ENCODE measurements around the gene GRM6.

GRM6 gene

DNA sequence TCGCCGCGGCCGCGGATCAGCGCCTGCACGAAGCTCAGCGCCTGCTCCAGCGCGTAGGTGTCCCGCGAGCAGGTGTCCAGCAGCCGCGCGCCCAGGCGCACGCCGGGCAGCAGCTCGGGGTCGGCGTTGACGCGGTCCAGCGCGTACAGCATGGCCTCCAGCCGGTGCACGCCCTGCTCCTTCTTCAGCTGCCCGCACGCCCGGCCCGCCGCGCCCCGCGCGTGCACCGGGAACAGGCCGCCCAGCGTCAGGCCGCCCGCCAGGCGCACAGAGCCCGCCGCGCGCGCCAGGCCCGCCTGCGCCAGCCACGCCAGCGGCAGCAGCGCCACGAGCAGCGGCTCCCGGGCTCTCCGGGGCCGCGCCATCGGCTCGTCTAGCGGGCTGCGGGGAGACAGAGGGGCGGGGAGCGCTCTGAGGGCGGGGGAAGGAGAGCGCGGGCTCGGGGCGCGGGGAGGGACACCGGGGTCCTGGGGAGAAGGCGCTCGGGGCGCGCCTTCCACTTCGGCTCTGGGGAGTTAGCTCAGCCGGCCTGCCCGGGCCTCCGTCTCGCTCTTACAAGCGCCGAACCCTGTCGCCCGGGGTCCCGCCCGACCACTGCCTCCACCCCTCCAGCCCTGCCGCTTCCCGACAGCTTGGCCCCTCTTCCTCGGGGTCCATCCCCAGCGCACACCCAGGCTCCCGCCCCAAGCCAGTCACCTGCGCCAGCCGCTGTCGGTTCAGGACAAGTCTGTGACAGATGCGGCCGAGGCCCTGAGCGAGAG lies at the start of gene GRM6:
TSS of gene GRM6 (minus strand) at position 741 of the 761 bp plus-strand sequence. CDS start at position 365, 376 bp downstream.
- DNase-seq: no peak

DNA sequence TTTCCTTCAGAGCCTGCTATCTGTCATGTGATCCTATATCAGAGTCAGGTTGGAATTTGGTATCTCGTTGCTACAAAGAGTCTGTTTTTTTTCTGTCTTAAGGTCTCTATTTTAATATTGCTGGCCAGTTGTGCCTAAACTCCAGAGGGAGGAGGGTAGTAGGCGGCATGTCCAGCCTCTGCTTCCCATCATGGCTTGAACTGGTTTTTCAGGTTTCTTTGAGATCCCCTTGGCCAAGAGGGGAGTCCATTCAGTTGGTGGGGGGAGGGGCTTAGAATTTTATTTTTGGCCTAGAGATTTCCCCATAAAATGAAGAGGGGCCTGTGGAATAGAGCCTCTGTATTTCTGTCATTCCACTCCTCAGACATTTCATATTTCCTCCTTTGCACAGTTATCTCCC lies 49.6 kb upstream of the GRM6 start:
- no peak for DNase-seq

DNA sequence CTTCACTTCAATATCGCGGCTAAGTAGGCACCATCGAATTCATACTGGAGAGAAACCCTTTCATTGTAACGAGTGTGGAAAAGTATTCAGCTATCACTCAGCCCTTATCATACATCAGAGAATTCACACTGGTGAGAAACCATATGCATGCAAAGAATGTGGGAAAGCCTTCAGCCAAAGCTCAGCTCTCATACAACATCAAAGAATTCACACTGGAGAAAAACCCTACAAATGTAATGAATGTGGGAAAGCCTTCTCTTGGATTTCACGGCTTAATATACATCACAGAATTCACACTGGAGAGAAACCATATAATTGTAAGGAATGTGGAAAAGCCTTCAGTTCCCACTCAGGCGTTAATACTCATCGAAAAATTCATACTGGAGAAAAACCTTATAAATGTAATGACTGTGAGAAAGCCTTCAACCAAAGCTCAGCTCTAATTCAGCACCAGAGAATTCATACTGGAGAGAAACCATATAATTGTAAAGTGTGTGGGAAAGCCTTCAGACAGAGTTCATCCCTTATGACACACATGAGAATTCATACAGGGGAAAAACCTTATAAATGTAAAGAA lies 38.0 kb upstream of the GRM6 start:
- no peak for DNase-seq

DNA sequence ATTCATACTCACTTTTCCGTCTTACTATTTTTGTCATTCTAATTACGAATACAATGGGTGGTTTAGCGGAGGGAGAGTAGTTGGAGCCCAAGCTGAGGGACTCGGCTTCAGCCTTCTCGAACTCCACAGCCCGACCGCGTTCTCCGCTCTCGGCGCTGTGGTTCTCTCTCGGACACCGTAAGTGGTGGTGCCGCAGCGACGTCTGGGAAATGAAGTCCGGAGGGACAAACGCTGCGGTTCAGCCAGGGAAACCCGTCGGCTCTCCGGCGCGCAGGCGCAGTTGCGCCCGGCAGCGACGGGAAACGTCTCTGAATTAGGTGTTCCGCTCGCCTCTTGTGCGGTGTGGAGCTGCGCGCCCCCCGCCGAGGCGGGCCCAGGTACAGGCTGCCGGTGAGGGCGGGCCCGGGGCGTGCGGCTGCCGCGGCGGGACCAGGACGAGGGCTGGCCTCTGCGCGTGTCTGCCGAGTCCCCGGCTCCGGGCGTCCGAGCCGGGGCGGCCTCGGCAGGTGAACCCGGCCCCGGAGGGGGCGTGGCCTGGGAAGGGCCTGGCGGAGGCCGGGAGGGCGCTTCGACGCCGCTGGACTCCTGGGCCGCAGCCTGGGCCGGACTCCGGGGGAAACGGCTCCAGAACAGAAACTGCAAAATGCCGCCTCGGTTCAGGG lies 28.5 kb upstream of the GRM6 start, which contains the start of gene ZNF879:
TSS of gene ZNF879 (plus strand) at position 277 of the 662 bp plus-strand sequence. CDS start 1,201 bp downstream, outside the sequence.
- DNase-seq: peak; percentile 85

DNA sequence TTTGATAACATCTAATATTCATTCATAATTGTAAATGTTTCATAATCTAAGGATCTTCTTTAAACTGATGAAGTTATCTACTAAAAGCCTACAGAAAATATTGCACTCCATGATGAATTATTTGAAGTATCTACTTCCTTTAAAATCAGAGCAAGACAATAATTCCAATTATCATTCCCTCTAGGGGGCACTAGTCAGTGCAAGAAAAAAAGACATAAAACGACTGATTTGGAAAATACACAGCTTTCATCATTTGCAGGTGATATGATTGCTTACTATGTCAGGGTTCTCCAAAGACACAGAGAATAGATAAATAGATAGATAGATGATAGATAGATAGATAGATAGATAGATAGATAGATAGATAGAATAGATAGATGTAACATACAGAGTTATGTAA lies 13.5 kb upstream of the GRM6 start:
- no peak for DNase-seq

DNA sequence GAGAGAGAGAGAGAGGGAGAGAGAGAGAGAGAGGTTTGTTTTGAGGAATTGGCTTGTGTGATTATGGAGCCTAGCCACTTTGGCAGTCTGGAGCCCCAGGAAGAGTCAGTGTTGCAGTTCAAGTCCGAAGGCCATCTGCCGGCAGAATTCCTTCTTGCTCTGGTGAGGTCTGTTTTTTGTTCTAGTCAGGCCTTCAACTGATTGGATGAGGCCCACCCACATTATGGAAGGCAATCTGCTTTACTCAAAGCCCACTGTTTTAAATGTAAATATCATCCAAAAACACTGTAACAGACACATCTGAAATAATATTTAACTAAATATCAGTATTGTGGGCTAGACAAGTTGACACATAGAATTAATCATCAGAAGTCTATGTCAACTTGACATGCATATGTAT lies 11.4 kb upstream of the GRM6 start:
- DNase-seq: no peak

DNA sequence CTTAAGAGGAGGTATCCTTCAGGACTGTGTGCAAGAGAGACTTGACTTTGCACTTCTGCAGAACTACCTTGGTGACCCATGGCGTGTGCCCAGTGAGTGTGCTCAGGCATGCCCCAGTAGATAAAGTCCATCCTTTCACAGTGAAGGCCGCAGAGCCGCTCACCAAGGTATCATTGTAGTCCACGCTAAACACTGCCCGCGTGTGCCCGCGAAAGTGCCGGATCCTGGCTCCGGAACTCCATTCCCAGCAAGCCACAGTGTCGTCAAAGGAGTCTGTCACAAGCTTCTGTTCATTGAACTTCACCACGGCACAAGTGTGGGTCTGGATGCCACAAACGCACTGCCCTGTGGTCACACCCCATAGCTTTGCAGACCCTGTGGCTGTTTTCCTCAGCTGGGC lies 3.3 kb upstream of the GRM6 start:
- DNase-seq: no peak

DNA sequence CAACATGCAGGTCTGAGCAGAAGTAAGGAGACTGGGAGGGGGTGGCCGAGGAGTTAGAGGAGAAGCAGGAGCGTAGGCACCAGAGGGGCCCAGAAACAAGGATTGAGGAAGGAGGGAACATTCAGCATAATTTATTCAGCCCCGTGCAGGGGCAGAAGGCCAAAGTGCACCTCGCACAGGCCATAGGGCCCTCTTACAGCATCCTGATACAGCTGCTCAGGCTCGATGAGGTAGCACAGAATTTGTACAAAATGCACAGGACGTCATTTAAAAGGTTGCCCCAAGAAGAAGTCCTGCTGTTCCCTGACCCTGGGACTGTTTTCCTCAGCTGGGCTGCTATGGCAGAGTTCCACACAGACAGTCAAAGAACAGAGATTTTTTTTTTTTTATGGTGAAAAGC lies 2.1 kb upstream of the GRM6 start:
- no peak for DNase-seq

DNA sequence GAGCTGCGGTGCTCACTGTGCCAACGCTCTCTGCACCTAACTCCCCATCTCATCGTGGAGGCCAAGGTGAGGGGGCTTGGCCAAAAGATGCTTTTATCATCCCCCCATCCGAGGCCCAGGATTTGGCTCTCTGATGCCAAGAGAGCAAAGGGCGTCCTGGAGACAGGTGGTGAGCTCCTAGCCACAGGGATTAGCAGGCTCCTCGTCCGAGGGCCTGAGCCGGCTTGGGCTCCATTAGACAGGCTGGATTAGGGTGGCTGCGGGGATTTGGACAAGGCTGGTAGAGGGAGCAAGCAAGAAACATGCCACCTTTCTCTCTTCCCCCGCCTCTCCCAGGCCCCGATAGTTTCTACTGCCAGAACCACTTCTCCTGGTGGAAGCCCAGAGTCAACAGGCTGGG lies 1.0 kb upstream of the GRM6 start:
- DNase-seq: no peak

DNA sequence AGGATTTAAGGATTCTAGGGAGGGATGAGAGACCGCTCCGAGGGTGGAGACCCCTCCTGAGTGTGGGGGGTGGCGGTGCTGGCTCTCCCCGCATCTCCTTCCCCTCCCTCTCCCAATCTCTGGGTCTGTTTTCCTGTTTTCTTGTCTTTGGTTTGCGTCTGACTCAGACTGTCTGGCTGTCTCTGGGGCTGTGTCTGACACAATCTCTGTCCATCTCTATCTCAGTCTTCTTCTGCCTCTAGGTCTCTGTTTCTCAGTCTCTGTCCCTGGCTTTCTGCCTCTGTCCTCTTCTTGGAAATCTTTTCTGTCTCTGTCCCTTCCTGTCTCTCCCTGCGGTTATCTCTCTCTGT lies 196 bp upstream of the GRM6 start:
- DNase-seq: no peak

DNA sequence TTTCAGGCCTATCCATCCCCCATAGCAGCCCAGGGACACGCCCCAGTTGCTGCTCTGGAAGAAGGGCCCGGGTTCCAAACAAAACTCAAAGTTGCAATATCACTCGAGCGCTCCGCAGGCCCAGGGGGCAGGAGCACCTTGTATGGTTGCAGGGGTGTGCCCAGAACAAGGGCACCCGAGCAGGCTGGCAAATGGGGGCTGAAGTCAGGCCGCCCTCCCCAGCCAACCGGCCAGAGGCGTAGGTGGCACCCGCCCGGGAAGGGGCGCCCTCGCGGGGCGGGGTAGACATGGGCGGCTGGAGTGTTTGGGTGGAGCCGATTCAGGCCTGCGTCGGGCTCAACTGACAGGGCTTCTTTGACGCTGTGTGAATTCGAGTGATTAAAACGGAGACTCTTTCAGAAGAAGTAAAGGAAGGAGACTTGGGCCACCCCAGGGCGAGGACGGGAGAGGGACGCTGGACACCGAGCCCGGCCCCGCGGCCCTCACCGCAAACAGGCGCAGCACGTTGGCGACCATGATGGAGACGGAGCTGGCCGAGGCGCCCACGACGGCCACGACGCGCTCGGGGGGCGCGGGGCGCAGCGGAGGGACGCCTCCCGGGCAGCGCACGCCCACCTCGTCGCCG lies 1.1 kb downstream of the GRM6 start:
- DNase-seq: no peak

DNA sequence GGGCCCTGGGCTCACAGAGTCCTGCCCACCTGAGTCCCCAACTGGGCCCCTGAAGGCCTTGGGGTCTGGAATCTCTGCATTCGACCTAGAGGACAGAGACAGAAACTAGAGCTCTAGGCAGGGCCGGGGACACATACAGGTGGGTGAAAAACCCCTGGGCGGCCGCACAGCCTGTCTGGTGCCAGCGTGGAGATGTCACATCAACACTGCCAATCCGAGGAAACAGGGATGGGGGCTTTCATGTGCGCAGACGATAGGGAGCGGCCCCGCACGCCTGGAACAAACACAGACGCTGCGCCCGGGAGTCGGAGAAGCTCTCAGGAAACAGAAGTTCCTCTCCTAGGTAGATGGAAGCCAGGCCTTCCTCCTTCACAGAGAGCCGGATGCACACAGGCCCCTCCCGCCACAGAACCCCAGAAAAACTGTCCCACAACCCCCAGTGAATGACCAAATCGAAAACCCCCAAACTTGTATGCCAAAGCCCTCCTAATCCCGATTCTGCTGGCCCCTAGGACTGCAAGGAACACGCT lies 1.8 kb downstream of the GRM6 start:
- no peak for DNase-seq

DNA sequence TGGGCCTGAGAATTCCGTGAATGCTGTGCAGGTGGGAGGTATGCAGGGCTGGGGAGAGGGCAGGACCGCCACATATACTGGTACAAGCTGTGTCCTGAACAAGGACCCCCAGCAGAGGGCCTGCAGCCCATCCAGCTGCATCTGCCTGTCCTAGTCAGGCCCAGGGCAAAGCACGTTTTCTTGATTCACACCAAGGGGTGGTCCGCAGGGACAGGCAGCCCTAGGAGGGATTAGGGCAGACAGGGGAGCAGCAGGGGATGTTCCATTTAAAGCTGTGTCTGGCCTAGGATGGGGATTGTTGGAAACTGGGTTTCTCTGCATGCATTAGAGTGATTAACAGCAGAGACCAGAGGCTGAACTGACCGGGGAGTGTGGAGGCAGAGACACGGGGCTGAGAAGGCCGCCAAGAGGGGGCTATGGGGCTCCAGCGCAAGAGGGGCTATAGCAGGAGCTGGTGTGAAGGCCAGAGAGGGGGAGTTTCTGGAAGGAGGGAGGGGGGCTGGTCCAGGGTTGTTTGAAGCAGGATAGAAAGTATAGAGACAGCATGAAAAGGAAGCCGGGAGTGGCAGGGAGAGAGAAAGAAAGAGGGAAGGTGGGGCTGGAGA lies 2.7 kb downstream of the GRM6 start:
- DNase-seq: no peak

DNA sequence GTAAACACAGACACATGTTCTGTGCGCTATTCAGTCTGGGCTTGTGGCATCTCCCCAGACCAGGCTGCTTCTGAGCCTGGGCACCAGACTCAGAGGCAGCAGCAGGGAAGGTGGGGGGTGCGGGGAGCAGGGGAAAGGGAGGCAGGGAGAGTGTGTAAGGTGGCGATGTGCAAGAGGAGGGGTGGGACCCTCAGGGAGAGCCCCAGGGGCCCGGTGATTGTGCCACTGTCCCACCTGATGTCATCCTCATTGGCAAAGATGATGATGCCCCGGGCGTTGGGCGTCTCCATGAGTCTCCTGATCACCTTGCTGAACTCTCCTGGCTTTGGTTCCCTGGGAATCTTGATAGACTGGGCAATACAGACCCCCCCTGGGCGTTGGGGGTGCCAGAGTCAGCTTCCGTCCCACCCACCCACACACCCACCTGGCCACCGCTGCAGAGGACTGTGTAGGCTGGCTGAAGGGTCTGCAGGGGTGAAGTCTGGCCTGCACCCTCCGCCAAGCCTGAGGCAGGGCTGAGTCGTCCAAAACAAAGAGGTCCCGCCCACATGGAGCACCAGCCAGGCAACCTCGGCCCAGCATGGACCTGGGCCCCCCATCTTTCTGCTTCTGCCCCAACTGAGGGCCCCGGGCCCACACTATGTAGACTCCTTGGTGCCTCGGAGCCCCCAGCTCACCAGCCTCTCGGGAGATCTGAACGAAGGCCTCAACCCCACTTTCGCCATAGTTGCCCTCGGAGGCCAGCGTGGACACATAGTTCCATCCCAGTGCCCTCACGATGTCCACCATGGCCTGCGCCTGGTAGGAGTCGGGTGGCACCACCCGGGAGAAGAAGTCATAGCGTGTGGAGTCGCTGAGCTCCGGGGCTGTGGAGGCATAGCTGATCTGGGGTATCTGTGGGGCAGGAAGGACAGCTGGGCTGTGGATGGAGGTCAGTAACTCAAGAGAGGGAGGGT lies 3.7 kb downstream of the GRM6 start:
- DNase-seq: no peak

DNA sequence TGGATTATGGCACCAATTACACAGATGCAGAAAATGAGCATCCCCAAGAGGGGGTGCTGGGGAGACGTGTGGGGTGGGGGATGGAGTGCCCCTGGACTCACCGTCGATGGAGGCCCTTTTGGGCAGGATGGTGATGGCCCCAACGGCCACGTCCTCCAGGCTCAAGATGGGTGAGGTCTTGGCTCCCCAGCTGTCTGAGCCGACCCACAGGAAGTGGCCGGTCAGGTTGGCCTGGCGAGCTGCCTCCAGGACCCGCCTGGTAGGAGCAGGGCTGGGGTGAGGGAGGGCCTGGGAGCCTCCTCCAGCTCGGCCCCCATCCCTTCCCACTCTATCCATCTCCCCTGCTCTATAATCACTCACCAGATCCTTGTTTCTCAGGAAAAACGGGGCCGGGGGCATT lies 4.6 kb downstream of the GRM6 start:
- no peak for DNase-seq

DNA sequence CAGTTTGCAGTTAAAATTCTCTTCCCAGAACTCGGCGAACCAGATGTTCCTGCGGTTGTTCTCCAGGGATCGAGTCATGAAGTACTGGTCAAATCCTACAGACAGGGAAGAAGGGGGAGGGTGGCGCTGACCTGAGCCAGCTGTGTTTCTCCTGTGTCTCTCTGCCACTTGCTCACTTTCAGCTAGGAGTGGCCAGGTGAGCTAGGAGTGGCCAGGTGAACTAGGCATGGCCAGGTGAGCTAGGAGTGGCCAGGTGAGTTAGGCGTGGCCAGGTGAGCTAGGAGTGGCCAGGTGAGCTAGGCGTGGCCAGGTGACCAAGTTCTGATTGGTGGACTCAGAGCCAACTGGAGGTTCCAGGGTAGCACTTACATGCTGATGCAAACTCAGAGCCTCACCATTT lies 5.8 kb downstream of the GRM6 start:
- DNase-seq: no peak

DNA sequence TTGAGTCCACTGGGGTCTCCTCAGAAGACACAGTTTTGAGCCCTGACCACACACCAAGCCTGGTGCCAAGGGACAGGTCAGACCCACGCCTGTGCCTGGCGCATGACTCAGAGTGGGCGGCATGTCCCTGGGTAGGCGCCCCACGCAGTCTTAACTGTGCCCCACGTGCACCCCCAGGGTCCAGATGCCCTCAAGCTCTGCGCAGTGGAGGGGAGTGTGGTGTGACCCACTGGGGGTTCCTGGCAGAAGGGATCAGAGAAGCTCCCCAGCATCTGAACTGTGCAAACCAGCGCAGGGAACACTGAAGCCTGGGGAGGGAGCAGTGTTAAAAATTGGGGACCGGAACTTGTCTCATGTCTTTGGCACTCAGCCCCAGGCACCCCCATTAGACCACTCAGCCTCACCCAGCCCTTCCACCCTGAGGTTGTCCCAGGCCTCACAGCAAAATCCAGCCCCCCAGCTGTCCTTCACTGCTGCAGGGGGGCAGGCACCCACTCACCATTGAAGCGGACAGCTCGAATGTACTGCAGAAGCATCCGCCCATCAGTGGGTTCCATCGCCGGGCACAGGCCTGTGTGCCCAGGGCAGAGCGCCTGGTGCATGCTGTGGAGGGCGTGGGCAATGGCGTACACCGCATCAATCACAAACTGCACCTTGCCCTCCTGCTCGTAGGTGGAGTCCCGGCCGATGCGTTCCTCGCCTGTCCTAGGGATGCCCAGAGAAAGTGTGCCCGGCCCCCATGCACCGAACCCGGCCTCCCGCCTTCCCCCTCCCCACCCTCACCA lies 6.5 kb downstream of the GRM6 start:
- DNase-seq: no peak

DNA sequence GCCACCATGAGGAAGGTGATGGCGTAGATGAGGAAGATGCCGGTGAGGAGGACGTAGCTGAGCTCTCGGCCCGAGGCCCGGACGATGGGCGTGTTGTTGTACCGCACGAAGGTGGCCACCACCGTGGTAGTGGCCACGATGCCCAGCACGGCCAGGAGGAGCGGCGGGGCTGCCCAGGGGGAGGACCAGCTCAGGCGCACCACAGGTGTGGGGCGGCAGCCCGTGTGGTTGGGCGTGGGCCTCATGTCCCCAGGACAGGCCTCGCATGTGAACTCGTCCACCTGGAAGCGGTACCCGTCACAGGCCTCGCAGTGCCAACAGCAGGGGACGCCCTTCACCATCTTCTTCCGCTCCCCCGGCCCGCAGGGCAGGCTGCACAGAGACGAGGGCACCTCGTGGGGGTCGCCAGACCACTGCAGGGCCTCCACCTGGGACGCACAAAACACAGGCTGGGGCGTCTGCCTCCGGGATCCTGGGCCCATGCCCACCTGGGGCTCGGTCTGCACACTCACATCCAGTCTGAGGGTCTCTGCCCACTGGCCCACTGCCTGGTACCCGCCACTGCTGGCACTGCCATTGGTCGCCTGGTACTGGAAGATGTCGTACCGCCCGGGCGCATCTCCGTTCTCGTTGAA lies 8.7 kb downstream of the GRM6 start:
- no peak for DNase-seq

DNA sequence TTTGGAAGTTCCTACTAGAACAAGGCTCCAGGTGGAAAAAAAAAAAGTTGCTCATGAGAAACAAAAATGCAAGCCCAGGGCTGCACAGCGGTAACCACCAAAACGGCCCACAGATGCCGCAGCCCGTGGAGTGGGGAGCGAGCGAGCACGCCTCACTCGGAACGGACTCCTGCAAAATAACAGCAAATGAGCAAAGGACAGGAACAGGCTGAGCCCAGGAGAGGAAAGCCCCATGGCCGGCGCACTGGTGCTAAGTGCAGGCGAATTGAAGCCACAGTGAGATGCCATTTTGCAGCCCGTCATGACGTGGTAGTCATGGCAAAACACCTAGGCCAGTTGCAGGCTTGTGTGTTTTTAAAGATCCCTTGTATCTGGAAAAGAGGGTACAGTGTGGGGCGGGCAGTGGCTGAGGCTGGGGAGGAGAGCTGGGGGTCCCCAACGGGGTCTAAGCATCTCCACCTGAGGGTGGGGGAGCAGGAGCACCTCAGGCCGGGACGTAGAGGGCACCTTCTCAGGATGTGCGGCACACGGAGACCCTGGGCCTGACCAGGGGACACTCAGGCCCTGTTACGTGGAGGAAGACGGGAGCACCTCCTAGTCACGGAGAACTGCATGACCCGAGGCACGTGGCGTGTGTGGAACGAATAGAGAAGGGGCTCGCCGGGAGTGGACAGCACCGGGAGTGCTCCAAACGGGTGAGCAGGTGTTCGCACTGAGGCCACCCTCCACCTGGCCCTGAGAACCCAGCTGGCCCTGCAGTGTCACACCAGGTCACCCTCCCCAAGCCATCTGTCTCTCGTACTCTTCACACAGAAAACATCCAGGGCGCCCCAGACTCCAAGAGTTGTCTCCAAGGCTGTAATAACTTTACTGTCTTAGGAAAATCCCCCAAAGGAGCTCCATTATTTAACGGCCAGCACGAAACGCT lies 10.7 kb downstream of the GRM6 start:
- DNase-seq: no peak

Data from GOT3 (cell line).